SK-N-MC (cell line): Measurements from ENCODE around the gene GRK3.

ENCODE experiments used
- DNase-seq: peaks from one replicate; pipeline ENCODE4 v3.0.0-alpha.2; 2011; ENCODE audit warnings: low read depth, low spot score
- H3K27ac ChIP-seq: fragments of 200-600 bp; sonication (generic); 2 replicates; pipeline ENCODE4 v1.5.1; 2016; ENCODE audit warnings: mixed run types
- H3K36me3 ChIP-seq: fragments of 200-600 bp; sonication (generic); 2 replicates; pipeline ENCODE4 v1.6.1; 2017; ENCODE audit warnings: antibody characterized with exemption, low read length, mixed read lengths; ENCODE audit not compliant: insufficient read depth
- H3K4me3 ChIP-seq: fragments of 200-600 bp; sonication (generic); 2 replicates; pipeline ENCODE4 v1.5.1; 2016
- H3K9ac ChIP-seq: fragments of 200-600 bp; sonication (generic); 2 replicates; pipeline ENCODE4 v1.8.0; 2017; ENCODE audit warnings: mixed run types, mixed read lengths; ENCODE audit not compliant: insufficient read length
- H3K9me3 ChIP-seq: fragments of 200-600 bp; sonication (generic); 2 replicates; pipeline ENCODE4 v1.6.1; 2017; ENCODE audit warnings: low read depth, mild to moderate bottlenecking, antibody characterized with exemption, low read length, moderate library complexity, mixed read lengths
- EZH2 ChIP-seq: fragments of 200-600 bp; sonication (generic); IDR thresholded peaks from one replicate; pipeline ENCODE4 v1.6.1; 2017; ENCODE audit warnings: antibody characterized with exemption
- FOXP2 ChIP-seq: optimal IDR thresholded peaks from 2 replicates; pipeline ENCODE3; 2011; ENCODE audit warnings: mild to moderate bottlenecking, moderate library complexity; ENCODE audit not compliant: insufficient read depth; ENCODE audit errors: extremely low read length, control extremely low read depth
- POLR2AphosphoS5 ChIP-seq: IDR thresholded peaks from 2 replicates; pipeline ENCODE4 v1.6.1; 2012; ENCODE audit warnings: mild to moderate bottlenecking, low read depth, low read length, borderline replicate concordance

Gene GRK3

GRCh38 chr22:25663654-25664053, 99.2 kb downstream of the GRK3 start:
- H3K27ac ChIP-seq: no peak overlapping the region
- H3K9me3 ChIP-seq: no peaks in the 10 kb centered on the region
- no peaks in the 10 kb centered on the region for H3K36me3 ChIP-seq
- no peak overlapping the region for H3K4me3 ChIP-seq
- DNase-seq: no peak
- no peak for TF ChIP-seq POLR2AphosphoS5
- no peak for TF ChIP-seq FOXP2
- no peak for TF ChIP-seq EZH2
- no peak overlapping the region for H3K9ac ChIP-seq

- Histone ChIP-seq H3K27ac (no peak overlapping the region), H3K9me3 (no peaks in the 10 kb centered on the region), H3K36me3 (no peaks in the 10 kb centered on the region), H3K9ac (no peak overlapping the region), H3K4me3 (peak overlapping the region; percentile 23; the same call in 1 of the 2 replicates)
- no peak for DNase-seq
- TF ChIP-seq FOXP2 (no peak), POLR2AphosphoS5 (no peak), EZH2 (no peak)
These were observed 101.8 kb downstream of the GRK3 start for GRCh38 chr22:25666308-25666707.

GRCh38 chr22:25668437-25668836, 104.0 kb downstream of the GRK3 start:
- H3K4me3 ChIP-seq: no peak overlapping the region
- no peak for DNase-seq
- no peaks in the 10 kb centered on the region for H3K9me3 ChIP-seq
- H3K27ac ChIP-seq: no peak overlapping the region
- no peak overlapping the region for H3K9ac ChIP-seq
- TF ChIP-seq EZH2 (no peak), POLR2AphosphoS5 (no peak), FOXP2 (no peak)
- H3K36me3 ChIP-seq: no peaks in the 10 kb centered on the region

- no peak overlapping the region for H3K4me3 ChIP-seq
- H3K9me3 ChIP-seq: no peaks in the 10 kb centered on the region
- DNase-seq: no peak
- H3K36me3 ChIP-seq: no peaks in the 10 kb centered on the region
- no peak overlapping the region for H3K9ac ChIP-seq
- H3K27ac ChIP-seq: no peak overlapping the region
- no peak for TF ChIP-seq POLR2AphosphoS5
- TF ChIP-seq FOXP2: no peak
- TF ChIP-seq EZH2: no peak
These were observed 105.0 kb downstream of the GRK3 start for GRCh38 chr22:25669253-25670069.

GRCh38 chr22:25670070-25670461, 105.6 kb downstream of the GRK3 start:
- H3K9me3 ChIP-seq: no peaks in the 10 kb centered on the region
- TF ChIP-seq EZH2 (no peak), FOXP2 (no peak), POLR2AphosphoS5 (no peak)
- DNase-seq: no peak
- H3K9ac ChIP-seq: no peak overlapping the region
- no peaks in the 10 kb centered on the region for H3K36me3 ChIP-seq
- no peak overlapping the region for H3K4me3 ChIP-seq
- no peak overlapping the region for H3K27ac ChIP-seq

GRCh38 chr22:25672289-25673084, 108.0 kb downstream of the GRK3 start:
- no peak for DNase-seq
- Histone ChIP-seq H3K4me3 (no peak overlapping the region), H3K36me3 (no peaks in the 10 kb centered on the region), H3K9ac (no peak overlapping the region), H3K27ac (peak overlapping the region; percentile 55; the same call in 1 of the 2 replicates), H3K9me3 (no peaks in the 10 kb centered on the region)
- TF ChIP-seq EZH2 (no peak), FOXP2 (no peak), POLR2AphosphoS5 (no peak)

GRCh38 chr22:25673713-25674112, 109.2 kb downstream of the GRK3 start:
- Histone ChIP-seq H3K4me3 (no peak overlapping the region), H3K9me3 (no peaks in the 10 kb centered on the region), H3K36me3 (no peaks in the 10 kb centered on the region), H3K27ac (no peak overlapping the region), H3K9ac (no peak overlapping the region)
- TF ChIP-seq FOXP2 (no peak), EZH2 (no peak), POLR2AphosphoS5 (no peak)
- no peak for DNase-seq

GRCh38 chr22:25677631-25678030, 113.2 kb downstream of the GRK3 start:
- Histone ChIP-seq H3K27ac (no peak overlapping the region), H3K4me3 (no peak overlapping the region), H3K36me3 (no peaks in the 10 kb centered on the region), H3K9ac (no peak overlapping the region), H3K9me3 (no peaks in the 10 kb centered on the region)
- no peak for TF ChIP-seq EZH2
- no peak for TF ChIP-seq POLR2AphosphoS5
- TF ChIP-seq FOXP2: no peak
- DNase-seq: no peak
